DLD1 (cell line): Measurements from ENCODE around the gene BTN3A1.

Source experiments
- in situ Hi-C: cut with HindIII; loops from 2 replicates; pipeline ENCODE4 v1.10.0; 2017; ENCODE audit warnings: low sequenced_read_pairs

BTN3A1 gene

DNA sequence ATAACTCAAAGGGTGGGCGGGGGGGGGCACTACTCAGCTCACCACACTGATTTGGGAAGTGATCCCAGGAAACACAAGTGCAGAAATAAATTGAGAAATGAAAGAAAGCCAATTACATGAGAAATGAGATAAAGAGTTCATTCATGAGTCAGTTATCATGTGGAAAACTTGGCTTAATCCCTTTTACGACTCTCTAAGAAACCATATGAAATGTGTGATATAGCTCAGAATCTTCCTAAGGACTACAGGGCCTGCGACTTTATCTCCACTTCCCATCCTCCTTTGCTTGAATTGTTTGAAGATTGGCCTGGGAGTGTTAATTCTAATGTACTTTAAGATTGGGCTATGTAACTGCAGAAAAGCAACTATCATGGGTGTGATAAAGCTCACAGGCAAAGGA is 22.8 kb upstream of the BTN3A1 start:
- in situ Hi-C loops: no loop called here

DNA sequence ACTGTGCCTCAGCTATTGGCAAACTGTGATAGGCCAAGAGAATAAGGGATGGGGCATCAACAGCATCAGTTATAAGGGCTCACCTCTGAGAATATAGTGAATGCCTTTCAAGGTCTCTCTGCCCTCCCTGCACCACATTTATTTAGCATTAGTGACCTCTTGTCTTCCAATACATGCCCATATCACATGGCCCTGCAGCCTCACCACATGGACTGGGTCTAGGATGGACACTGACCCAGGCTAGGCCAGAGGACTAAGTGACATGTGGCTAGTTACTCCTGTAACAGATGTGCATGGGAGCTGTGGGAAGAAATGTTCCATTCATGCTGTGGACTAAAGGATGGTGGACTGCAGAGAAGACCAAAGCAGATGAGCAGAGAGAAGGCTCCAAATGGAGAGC is 22.3 kb upstream of the BTN3A1 start:
- in situ Hi-C loops: no loop called here

DNA sequence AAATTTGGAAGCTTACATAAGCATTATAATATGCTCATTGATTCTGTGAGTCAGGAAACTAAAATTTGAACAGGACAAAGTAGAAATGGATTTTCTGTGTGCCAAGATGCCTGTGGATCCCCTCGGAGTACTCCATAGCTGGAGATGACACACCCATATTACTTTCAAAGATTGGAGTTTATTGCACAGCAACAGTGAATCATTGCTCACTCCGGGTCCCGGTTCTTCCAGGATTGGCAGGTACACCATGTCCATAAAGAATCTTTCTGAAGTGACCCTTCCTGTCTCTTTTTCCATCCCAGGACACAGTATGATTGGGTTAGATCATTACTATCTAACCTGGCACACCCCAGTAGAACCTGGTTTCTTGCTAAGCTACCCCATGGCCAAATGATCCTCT is 21.8 kb upstream of the BTN3A1 start:
- in situ Hi-C loops: no loop called here

DNA sequence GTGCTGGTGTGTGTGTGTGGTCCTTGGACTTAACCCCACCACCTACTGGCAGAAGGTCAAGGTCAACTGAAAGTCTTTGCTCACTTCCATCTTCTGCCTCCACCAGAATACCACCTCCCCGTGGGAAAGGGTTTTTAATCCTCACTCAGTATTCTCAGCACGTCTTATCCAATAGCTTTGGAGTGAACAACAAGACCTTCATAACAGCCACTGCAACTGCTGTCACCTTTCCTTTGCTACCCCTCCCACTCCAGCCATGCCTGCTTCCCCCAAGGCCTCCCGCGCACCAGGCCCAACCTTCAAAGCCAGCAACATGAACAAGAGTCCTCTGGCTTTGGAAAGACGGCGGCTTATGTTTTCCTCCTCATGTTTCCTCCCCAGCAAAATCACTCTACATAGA is 20.0 kb upstream of the BTN3A1 start:
- in situ Hi-C loops: no loop called here

DNA sequence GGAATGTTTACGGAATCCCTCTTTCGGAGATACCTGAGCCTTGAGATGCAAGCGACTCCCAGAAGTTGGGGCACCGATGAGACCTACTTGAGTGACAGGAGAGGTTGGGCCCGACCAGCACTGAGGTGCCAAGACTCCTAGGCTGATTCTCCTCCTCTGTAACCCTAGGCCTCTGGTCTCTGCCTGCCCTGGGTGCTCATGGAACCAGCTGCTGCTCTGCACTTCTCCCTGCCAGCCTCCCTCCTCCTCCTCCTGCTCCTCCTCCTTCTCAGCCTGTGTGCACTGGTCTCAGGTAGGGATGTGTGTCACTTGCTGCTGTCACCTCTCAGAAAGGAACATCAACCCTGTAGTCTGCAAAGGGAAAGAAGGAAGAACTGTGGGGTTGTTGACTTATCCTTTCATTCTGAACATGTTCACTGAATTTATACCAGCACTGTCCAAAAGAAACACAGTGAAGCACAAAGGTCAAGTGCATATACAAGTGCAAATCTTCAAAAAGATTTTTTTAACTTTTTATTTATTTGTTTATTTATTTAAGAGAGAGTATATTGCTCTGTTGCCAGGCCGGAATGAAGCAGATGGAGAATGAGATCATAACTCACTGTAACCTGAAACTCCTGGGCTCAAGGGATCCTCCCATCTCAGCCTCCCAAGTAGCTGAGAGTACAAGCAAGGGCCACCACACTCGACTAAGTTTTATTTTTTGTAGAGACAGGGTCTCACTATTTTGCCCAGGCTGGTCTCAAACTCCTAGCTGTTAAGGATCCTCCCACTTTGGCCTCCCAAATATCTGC is 18.3 kb upstream of the BTN3A1 start:
- in situ Hi-C loops: no loop called here

DNA sequence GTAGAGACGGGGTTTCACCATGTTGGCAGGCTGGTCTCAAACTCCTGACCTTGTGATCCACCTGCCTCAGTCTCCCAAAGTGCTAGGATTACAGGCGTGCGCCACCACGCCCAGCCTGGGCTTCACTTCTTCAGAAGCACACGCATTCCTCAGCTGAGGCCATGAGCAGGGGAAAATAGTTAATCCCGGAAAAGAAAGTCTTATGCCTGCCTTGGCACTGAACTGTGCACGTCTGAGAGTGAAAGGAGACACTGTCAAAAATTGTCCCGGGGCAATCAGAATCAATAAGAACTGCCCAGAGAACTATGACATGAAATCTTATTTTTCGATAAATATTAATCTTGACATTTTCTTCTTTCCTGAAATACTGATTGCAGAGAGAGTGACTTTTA is 16.3 kb upstream of the BTN3A1 start:
- in situ Hi-C loops: no loop called here

DNA sequence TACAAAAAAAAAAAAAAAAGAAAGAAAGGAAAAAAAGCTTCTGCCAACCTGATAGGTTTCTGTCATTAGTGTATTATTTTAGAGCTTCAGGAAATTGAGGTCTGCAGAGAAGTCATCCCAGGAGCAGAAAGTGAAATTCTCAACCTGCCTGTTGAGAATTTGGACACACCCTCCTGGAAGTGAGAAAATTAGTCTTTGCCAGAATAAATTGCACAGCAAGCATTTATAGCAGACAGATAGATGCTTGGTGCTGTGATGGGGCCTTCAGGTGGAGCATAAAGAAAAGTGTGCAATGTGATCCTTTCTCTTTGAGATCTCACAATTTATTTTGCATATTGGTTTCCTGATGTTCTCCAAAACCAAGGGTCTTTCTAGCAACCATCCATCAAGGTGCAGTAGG is 14.5 kb upstream of the BTN3A1 start:
- in situ Hi-C loops: no loop called here

DNA sequence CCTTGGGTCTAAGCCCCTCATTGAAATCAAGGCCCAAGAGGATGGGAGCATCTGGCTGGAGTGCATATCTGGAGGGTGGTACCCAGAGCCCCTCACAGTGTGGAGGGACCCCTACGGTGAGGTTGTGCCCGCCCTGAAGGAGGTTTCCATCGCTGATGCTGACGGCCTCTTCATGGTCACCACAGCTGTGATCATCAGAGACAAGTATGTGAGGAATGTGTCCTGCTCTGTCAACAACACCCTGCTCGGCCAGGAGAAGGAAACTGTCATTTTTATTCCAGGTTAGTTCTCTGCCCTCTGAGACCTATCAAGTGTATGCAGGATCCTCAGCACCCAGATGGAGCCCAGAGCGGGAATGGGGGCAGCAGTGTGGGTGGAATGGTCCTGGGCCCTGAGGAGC is 14.1 kb upstream of the BTN3A1 start:
- in situ Hi-C loops: no loop called here

DNA sequence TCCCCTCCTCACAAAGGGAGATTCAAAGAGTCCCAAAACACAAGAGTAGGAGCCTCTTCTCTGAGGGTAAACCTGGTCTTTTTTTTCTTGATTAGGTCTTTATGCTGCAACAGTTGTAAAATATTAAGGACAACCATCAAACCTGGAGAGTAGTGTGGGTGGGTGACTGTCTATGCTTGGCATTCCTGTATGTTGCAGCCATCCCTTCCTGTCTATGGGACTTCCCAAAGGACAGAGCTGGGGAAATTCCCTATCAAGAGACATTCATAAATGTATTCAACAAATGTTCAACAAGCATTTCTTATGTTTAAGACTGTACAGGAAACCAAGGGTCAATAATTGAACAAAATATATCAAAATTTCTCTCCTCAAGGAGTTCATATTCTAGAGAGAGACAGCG is 13.6 kb upstream of the BTN3A1 start:
- in situ Hi-C loops: no loop called here

DNA sequence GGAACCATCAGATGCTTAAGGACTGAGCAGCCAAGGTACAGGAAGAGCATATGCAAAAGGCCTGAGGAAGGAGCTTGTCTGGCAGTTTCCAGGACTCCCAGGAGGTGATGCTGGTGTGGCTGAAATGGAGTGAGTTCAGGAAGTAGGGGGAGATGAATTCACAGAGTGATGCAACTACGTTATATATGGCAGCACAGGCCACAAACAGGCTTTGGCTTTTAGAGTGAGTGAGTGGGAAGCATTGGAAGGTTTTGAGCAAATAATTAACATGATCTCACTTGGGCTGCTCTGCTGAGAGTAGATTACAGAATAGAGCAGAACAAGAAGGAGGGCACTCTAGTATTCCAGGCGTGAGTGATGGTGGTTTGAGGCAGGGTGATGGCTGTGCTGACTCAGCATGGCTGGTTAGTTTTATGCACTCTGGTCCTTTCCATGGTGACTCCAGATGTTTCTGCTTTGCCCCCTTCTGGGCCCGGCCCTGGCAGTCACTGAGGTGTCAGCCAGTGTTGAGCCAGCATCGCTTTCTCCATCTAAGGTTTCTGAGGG is 12.7 kb upstream of the BTN3A1 start:
- in situ Hi-C loops: no loop called here

DNA sequence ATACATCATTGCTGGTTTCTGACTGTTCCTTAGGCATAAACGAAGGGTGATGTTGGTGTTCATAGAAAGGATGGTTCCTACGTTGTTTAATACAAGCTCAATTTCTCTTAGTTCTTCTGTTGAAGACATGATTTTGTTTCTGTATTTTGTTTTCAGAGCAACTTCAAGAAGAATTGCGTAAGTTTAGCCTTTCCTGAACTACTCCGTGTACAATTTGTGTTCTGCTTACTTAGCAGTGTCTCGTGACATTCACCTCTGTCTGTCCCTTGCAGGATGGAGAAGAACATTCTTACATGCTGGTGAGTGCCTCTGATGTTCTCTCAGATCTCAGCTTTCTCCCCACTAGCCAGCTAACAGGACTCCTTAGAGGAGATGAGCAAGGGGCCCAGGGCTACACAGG is 11.5 kb upstream of the BTN3A1 start:
- in situ Hi-C loops: no loop called here

DNA sequence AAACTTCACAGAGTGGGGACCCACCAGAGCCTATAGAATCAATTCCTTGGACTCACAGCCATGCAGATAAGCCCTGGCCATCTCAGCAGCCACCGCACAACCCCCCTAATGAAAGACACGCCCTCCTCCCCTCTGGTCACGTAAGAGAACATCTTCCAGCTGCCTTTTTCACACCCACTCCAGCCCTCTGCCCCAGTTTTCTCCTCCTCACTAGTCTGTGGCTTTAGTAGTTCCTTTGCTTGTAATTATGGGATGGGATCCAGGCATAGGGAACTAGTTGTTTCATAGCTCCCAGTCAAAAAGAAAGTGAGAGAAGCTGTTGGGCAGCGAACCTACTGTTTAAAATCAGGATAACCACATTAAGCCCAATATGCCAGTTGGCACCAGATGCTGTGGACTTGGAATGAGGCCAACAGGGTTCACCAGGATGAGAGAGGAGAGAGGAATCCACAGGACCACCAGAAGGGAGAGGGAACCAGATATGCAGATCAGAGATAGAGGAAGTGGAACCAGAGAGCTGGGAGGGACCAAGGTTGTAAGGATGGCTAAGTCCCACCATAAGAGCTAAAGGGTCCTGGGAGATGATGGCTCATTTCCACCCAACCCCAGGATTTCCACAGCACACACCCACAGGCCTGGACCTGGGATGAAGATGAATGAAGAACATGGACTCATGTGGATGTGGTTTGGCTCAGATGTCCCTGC is 9.0 kb upstream of the BTN3A1 start:
- in situ Hi-C loops: no loop called here

DNA sequence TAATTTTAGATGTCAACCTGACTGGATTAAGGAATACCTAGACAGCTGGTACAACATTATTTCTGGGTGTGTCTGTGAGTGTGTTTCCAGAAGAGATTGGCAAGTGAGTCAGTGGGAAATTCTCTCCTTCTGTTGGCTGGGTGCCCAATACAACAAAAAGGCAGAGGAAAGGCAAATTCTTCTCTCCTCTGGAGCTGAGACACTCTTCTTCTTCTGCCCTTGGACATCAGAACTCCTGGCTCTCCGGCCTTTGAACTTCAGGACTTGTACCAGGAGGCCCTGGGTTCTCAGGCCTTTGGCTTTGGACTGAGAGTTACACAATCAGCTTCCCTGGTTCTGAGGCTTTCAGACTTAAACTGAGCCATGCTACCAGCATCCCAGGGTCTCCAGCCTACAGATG is 7.8 kb upstream of the BTN3A1 start:
- in situ Hi-C loops: no loop called here

DNA sequence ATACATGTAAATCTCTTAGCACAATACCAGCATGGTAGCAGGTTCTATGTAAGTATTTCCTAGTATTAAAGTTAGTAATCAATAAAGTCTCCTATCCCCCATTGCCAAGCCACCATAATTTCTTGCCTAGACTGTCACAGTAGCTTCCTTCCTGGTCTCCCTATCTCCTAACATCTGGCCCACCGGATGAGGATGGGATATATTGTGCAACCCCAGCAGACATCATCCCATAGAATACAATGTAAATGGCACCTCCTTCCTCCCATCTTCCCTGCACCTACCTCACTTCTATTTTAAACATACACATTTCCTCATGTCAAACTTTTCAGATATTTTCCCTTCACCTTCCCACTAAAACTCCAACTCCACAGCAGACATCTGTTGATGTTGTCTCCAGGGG is 3.5 kb upstream of the BTN3A1 start:
- in situ Hi-C loops: no loop called here

DNA sequence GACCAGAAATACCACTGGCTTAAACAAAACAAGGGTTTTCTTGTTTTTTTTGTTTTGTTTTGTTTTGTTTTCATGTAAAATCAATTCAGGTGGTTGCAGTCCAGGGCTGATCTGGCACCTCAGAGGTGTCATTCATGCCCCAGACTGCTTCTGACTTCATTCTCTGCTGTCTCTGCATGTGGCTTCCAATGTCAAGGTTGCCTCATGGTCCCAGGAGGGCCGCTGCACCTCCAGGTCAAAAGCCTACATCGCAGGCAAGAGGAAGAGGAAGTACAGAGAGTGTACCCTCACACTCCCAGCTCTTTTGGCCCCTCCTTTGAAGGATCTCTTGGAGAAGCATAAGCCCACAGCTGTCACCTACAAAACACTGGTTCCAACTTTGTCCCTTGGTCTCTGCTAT is 1.4 kb upstream of the BTN3A1 start:
- in situ Hi-C loops: no loop called here

DNA sequence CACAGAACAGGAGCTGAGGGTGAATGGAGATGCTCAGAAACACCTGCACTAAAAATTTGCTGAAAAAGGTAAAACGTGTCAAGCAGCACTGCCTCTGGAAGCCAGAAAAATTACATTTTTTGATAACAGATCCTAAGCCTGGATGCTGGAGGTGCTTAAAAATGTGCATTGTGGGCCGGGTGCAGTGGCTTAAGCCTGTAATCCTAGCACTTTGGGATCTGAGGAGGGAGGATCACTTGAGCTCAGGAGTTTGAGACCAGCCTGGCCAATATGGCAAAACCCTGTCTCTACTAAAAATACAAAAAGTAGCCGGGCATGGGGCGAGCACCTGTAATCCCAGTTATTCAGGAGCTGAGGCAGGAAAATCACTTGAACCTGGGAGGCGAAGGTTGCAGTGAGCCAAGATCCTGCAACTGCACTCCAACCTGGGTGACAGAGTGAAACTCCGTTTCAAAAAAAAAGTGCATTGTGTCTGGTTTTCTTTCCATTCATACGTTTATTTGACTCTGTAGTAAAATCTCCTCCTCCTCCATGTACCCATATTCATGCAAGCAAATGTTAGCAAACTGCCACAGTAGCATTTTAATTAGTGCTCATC is 587 bp upstream of the BTN3A1 start:
- in situ Hi-C loops: no loop called here

DNA sequence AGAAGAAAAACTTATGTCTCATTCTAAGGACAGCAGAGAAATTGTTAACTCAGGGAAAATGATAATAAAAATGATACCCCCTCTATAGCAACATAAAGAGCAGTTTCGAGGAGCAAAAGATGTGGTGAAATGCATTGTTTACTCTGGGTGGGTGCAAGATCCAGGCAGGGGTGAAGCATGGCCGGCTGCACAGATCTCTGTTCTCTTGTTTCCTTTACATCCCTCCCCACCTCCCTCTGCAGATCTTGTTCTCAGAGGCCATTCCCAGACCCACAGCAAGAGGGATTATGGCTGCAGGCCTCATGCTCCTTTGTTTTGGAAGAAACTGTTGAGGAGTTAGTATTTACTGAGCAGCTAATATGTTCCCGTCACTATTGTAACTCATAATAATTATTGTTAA is 1.8 kb downstream of the BTN3A1 start:
- in situ Hi-C loops: no loop called here

DNA sequence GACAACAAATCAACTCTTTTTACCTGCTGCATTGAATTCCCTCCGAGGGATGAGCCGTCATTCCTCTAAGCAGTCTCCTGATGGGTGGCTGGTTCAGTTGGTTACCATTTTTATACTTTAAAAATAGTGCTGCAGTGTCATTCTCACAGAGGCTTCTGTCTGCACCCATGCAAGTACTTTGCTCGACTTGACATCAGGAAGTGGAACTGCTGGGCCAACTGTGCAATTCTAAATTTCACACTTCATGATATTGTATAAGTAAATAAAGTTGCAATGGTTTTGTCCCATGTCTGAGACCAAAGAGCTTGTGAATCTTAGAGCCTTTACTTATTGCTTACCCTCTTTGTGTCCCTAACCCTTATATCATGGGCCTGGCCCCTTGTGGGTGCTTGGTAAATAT is 2.5 kb downstream of the BTN3A1 start:
- in situ Hi-C loops: no loop called here

DNA sequence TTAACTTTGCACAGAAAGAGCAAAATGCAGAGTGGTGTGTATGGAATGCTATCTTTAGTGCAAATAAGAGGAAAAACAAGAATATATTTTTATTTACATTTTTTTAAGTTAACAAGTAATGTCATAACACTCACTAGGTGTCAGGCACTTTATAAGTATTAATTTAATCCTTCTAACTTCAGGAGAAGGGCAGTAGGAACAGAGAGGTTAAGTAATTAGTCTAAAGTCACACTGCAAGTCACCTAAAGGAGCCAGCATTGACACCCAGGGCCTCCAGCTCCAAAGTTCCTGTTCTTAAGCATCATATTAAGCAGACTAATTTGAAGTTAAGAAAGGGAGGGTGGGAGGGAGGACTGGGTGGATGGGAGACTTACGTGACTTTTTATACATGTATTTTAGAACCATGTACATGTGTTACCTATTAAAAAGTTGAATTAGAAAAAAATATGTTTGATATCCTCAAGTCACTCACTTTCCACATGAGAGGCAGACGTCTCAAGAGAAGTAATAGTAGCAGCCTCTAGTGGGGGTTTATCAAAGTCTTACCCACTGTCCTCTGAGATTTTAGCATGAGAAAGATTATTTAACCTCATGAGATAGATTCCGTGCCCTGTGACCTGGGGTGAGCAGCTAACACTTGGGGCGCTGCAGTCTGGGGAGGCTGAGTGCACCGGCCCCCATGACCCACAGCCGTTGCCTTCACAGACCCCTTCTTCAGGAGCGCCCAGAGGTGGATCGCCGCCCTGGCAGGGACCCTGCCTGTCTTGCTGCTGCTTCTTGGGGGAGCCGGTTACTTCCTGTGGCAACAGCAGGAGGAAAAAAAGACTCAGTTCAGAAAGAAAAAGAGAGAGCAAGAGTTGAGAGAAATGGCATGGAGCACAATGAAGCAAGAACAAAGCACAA is 7.0 kb downstream of the BTN3A1 start:
- in situ Hi-C loops: no loop called here

DNA sequence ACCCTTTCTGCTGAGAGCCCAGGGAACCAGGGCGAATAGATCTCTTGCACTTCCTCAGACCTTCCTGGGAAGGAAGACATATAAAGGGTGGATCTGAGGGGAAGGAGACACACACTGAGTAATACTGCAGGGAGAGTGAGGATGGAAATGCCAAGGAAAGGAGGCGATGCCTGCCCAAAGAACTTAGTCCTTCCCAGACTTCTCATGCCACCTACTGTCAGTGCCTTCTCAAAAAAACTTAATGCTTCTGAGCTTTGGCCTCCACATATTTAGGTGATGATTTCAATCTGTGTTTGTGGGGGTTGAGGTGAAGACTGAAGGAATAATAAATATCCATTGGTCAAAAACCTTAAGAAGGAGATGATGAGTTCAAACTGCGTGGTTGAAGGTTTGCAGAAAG is 9.7 kb downstream of the BTN3A1 start:
- in situ Hi-C loops: no loop called here

DNA sequence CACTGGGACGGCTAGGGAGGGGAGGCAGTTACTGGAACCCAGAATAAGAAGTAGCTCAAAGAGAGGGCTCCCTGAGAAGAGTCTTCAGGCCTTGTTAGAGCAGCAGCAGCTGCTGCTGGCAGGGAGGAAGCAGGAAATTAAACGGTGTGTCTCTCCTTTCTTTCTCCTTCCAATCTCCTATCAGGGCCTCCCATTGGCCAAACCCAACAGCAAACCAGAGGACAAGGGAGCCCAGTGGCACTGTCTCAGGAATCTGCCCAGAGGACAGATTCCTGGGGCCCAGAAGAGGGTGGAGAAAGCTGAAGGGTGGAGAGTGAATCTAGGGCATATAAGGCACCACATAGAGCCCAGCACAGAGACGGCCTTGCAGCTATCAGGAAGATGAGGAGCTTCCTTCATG is 10.2 kb downstream of the BTN3A1 start:
- in situ Hi-C loops: no loop called here
